HUES64 (cell line): ENCODE data around the gene PHACTR1.

Experiments
- H3K27ac ChIP-seq: 2 replicates; pipeline ENCODE4 v1.7.0; 2013; ENCODE audit warnings: low read depth, low read length, inconsistent platforms
- H3K27me3 ChIP-seq: 2 replicates; pipeline ENCODE4 v1.6.1; 2013; ENCODE audit warnings: mild to moderate bottlenecking, low read length; ENCODE audit not compliant: insufficient read depth
- H3K36me3 ChIP-seq: 2 replicates; pipeline ENCODE4 v1.6.1; 2013; ENCODE audit warnings: mild to moderate bottlenecking, low read length; ENCODE audit not compliant: insufficient read depth
- H3K4me1 ChIP-seq: 2 replicates; pipeline ENCODE4 v1.6.1; 2013; ENCODE audit warnings: mild to moderate bottlenecking, low read length, moderate library complexity; ENCODE audit not compliant: insufficient read depth
- H3K4me3 ChIP-seq: 2 replicates; pipeline ENCODE4 v1.5.1; 2013; ENCODE audit warnings: mild to moderate bottlenecking, low read length, moderate library complexity
- H3K9ac ChIP-seq: 2 replicates; pipeline ENCODE4 v1.6.1; 2013; ENCODE audit warnings: mild to moderate bottlenecking, low read depth, low read length
- H3K9me3 ChIP-seq: 2 replicates; pipeline ENCODE4 v1.6.1; 2013; ENCODE audit warnings: low read depth, low read length; ENCODE audit not compliant: insufficient read depth
- WGBS: fragments of 150-250, 120-280 bp; methylation state at CpG from one replicate; pipeline ENCODE4 v1.1.7; 2013; ENCODE audit warnings: missing lambda C conversion rate; 5-methylcytosine and 5-hydroxymethylcytosine counted together

PHACTR1 gene

GRCh38 chr6:13280254-13280653 is 563.7 kb downstream of the PHACTR1 start:
- no peak overlapping the region for H3K4me3 ChIP-seq
- H3K9ac ChIP-seq: no peak overlapping the region
- no peak overlapping the region for H3K27ac ChIP-seq
- H3K36me3 ChIP-seq: no peaks in the 10 kb centered on the region
- no peaks in the 10 kb centered on the region for H3K9me3 ChIP-seq
- 91% methylated on average over 3 of the region's 4 CpGs for WGBS
- no peaks in the 10 kb centered on the region for H3K4me1 ChIP-seq
- no peaks in the 10 kb centered on the region for H3K27me3 ChIP-seq

GRCh38 chr6:13281686-13282085 is 565.1 kb downstream of the PHACTR1 start:
- Histone ChIP-seq H3K4me1 (no peaks in the 10 kb centered on the region), H3K27ac (no peak overlapping the region), H3K4me3 (no peak overlapping the region), H3K27me3 (no peaks in the 10 kb centered on the region), H3K9me3 (0 out of 2 replicates have a peak, but pooled peaks cover 4% of the 10 kb centered on the region), H3K36me3 (peaks cover 5% of the 10 kb centered on the region; the same call in 1 of the 2 replicates), H3K9ac (no peak overlapping the region)
- 89% methylated on average over 9 of the region's 9 CpGs for WGBS

- Histone ChIP-seq H3K4me1 (no peaks in the 10 kb centered on the region), H3K36me3 (peaks cover 14% of the 10 kb centered on the region), H3K27me3 (no peaks in the 10 kb centered on the region), H3K4me3 (no peak overlapping the region), H3K9me3 (peaks cover 13% of the 10 kb centered on the region; the same call in 1 of the 2 replicates), H3K27ac (no peak overlapping the region), H3K9ac (no peak overlapping the region)
- WGBS: 89% methylated on average over 7 of the region's 8 CpGs
Measured at GRCh38 chr6:13282393-13283069, 566.0 kb downstream of the PHACTR1 start.

DNA sequence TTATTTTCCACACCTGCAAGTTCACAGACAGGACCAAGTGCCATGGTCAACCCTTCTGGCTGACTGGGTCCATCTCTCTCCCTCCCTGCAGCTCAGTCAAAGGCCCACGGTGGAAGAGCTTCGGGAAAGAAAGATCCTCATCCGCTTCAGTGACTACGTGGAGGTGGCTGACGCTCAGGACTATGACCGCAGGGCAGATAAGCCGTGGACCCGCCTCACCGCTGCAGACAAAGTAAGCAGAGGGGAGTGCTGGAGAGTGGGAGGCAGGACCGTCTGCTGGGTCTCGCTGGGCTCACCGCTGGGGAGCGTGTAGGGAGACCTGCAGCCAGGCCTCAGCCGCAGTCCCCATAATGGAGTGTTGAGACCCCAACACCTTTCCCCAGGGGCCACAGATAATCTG is 566.8 kb downstream of the PHACTR1 start:
- Histone ChIP-seq H3K9ac (no peak overlapping the region), H3K4me1 (no peaks in the 10 kb centered on the region), H3K27me3 (no peaks in the 10 kb centered on the region), H3K4me3 (no peak overlapping the region), H3K36me3 (peaks cover 18% of the 10 kb centered on the region), H3K27ac (no peak overlapping the region), H3K9me3 (peaks cover 15% of the 10 kb centered on the region; the same call in 1 of the 2 replicates)
- 91% methylated on average over 14 of the region's 14 CpGs for WGBS

DNA sequence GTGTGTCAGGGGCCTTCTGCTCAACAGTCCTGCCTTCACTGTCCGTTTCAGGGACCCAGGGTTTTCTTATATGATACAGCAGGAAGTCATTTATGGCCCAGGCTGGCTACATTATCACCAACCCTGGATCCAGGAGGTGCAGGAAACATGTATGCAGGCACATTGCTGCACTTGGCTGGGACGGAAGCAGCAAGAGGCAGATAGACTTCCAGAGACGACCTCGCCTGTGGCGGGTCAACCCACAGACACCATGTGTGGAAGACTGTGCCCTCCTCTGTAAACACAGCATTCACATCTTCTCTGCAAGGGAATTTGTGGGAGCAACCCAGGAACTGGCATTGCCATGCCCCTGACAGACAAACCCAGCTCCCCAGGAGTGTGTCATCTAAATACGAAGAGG is 568.1 kb downstream of the PHACTR1 start:
- Histone ChIP-seq H3K27me3 (no peaks in the 10 kb centered on the region), H3K4me3 (no peak overlapping the region), H3K9ac (no peak overlapping the region), H3K36me3 (peaks cover 30% of the 10 kb centered on the region), H3K9me3 (peaks cover 15% of the 10 kb centered on the region; the same call in 1 of the 2 replicates), H3K27ac (no peak overlapping the region), H3K4me1 (no peaks in the 10 kb centered on the region)
- WGBS: 93% methylated on average over 6 of the region's 6 CpGs

DNA sequence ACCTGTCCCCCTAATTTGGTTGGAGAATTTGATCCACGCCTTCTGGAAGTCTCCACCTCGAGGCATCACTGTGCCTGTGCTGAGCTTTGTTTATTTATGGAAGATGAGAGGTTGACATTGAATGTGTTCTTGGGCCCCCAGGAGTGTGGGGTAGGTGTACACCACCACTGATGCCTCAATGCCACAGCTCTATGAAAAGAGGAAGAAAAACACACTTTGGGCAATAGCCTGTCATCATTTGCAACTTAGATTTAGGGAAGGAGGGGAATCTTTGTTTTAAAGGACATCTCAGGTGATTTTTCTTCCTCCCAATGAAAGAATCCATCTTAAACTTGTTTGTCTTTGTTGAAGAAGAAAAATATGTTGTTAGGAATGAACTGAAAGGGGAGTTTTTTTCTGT is 569.1 kb downstream of the PHACTR1 start:
- H3K27me3 ChIP-seq: no peaks in the 10 kb centered on the region
- H3K27ac ChIP-seq: no peak overlapping the region
- WGBS: 95% methylated on average over 2 of the region's 2 CpGs
- H3K4me1 ChIP-seq: no peaks in the 10 kb centered on the region
- H3K9me3 ChIP-seq: peaks cover 15% of the 10 kb centered on the region; the same call in 1 of the 2 replicates
- H3K9ac ChIP-seq: no peak overlapping the region
- no peak overlapping the region for H3K4me3 ChIP-seq
- H3K36me3 ChIP-seq: peaks cover 34% of the 10 kb centered on the region

GRCh38 chr6:13286181-13286580 is 569.6 kb downstream of the PHACTR1 start:
- 91% methylated on average over 4 of the region's 4 CpGs for WGBS
- no peaks in the 10 kb centered on the region for H3K27me3 ChIP-seq
- H3K4me1 ChIP-seq: no peaks in the 10 kb centered on the region
- peaks cover 15% of the 10 kb centered on the region; the same call in 1 of the 2 replicates for H3K9me3 ChIP-seq
- no peak overlapping the region for H3K9ac ChIP-seq
- no peak overlapping the region for H3K4me3 ChIP-seq
- H3K36me3 ChIP-seq: peaks cover 35% of the 10 kb centered on the region
- H3K27ac ChIP-seq: no peak overlapping the region

- Histone ChIP-seq H3K27me3 (no peaks in the 10 kb centered on the region), H3K9me3 (peaks cover 15% of the 10 kb centered on the region; the same call in 1 of the 2 replicates), H3K27ac (no peak overlapping the region), H3K4me1 (no peaks in the 10 kb centered on the region), H3K9ac (no peak overlapping the region), H3K4me3 (no peak overlapping the region), H3K36me3 (peaks cover 40% of the 10 kb centered on the region)
- 97% methylated on average over 7 of the region's 7 CpGs for WGBS
Measured at GRCh38 chr6:13287104-13287503, 570.5 kb downstream of the PHACTR1 start.

GRCh38 chr6:13288481-13288880 is 571.9 kb downstream of the PHACTR1 start:
- Histone ChIP-seq H3K36me3 (peaks cover 51% of the 10 kb centered on the region), H3K9me3 (peaks cover 15% of the 10 kb centered on the region; the same call in 1 of the 2 replicates), H3K27ac (no peak overlapping the region), H3K9ac (no peak overlapping the region), H3K4me3 (no peak overlapping the region), H3K27me3 (no peaks in the 10 kb centered on the region), H3K4me1 (no peaks in the 10 kb centered on the region)
- WGBS: 95% methylated on average over 8 of the region's 9 CpGs

GRCh38 chr6:13288969-13289391 is 572.4 kb downstream of the PHACTR1 start:
- Histone ChIP-seq H3K27me3 (no peaks in the 10 kb centered on the region), H3K9me3 (peaks cover 15% of the 10 kb centered on the region; the same call in 1 of the 2 replicates), H3K4me3 (no peak overlapping the region), H3K36me3 (peaks cover 56% of the 10 kb centered on the region), H3K9ac (no peak overlapping the region), H3K27ac (no peak overlapping the region), H3K4me1 (no peaks in the 10 kb centered on the region)
- WGBS: 89% methylated on average over 13 of the region's 13 CpGs

DNA sequence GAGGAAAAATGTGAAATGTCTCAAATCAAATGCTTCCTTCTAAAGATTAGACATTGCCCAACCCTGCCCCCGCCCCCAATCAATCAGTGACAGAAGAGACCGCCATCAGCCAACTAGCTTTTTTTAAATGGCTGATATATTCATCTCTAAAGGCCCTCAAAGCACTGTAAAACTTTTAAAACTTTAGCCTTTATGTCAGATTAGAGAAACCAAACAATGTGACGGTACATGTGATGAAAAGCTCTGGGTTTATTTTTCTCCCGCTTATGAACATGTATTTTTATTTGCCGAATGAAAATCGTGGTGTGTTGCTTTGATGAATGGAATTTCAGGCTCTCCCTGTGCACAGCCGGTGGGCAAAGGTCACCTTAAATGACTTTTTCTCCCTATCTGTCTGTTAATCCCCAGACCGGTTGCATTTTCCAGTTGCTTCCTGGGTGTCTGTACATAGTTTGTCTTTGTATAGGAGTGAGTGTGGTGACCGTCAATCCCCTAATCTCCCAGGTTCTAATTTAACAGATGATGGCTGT is 573.3 kb downstream of the PHACTR1 start:
- Histone ChIP-seq H3K4me1 (no peaks in the 10 kb centered on the region), H3K4me3 (no peak overlapping the region), H3K27me3 (no peaks in the 10 kb centered on the region), H3K36me3 (peaks cover 64% of the 10 kb centered on the region), H3K27ac (no peak overlapping the region), H3K9ac (no peak overlapping the region), H3K9me3 (peaks cover 15% of the 10 kb centered on the region; the same call in 1 of the 2 replicates)
- WGBS: 94% methylated on average over 9 of the region's 9 CpGs
